SK-N-SH (cell line): ENCODE measurements around the gene ROR2. TPM values are rescaled to one million over a fixed set of nuclear protein-coding genes. Genes with fewer than 3 reads are reported as not detected.

Source experiments
- CTCF ChIA-PET: fragments of 300-600, 350-600 bp; formaldehyde crosslinking; extraction: SDS; loops from one replicate; lab custom pipeline; 2021; lab: Yijun Ruan, JAX
- POLR2A ChIA-PET: fragments of 350-600 bp; sonication (Branson Sonifier 250); formaldehyde crosslinking; extraction: SDS; loops from one replicate; lab custom pipeline; 2020; ENCODE audit warnings: antibody characterized with exemption, inconsistent platforms; lab: Yijun Ruan, JAX
- DNase-seq: peaks from one replicate; pipeline ENCODE4 v3.0.0; 2012
- H2AFZ ChIP-seq: fragments of 200-600 bp; sonication (generic); 2 replicates; pipeline ENCODE4 v1.8.1; 2016; ENCODE audit warnings: antibody characterized with exemption, mild to moderate bottlenecking, low read depth
- H3F3A ChIP-seq: fragments of 200-600 bp; sonication (generic); replicated peaks from 2 replicates; pipeline ENCODE3; 2016; ENCODE audit warnings: antibody characterized with exemption, mild to moderate bottlenecking; ENCODE audit not compliant: insufficient read depth
- H3K27ac ChIP-seq, 2 experiments: fragments of 200-500 bp in 1 of 2; fragments of 200-600 bp in 1 of 2; sonication (Bioruptor generic) in 1 of 2; sonication (generic), shearing (Covaris generic) in 1 of 2; 2 replicates each; pipeline versions ENCODE4 v1.5.1 to v1.6.1; 2014 to 2016; ENCODE audit warnings: low read depth in 2 of 2, inconsistent platforms in 1 of 2, low read length in 1 of 2, mild to moderate bottlenecking in 1 of 2, mixed read lengths in 1 of 2
- H3K27me3 ChIP-seq: fragments of 200-600 bp; sonication (generic), shearing (Covaris generic); 2 replicates; pipeline ENCODE4 v1.6.1; 2016; ENCODE audit warnings: mixed run types; ENCODE audit not compliant: insufficient read depth
- H3K36me3 ChIP-seq, 2 experiments: fragments of 200-500 bp in 1 of 2; fragments of 200-600 bp in 1 of 2; sonication (Bioruptor generic) in 1 of 2; sonication (generic) in 1 of 2; replicated peaks in 1 of 2; 2 replicates each; pipeline versions ENCODE3 to v1.5.1; 2014 to 2016; ENCODE audit warnings: low read length in 1 of 2, mild to moderate bottlenecking in 1 of 2; ENCODE audit not compliant: insufficient read depth in 2 of 2, control insufficient read depth in 1 of 2
- H3K4me1 ChIP-seq, 2 experiments: fragments of 200-500 bp in 1 of 2; fragments of 200-600 bp in 1 of 2; sonication (Bioruptor generic) in 1 of 2; sonication (generic), shearing (Covaris generic) in 1 of 2; 2 replicates each; pipeline versions ENCODE4 v1.5.1 to v1.6.1; 2014 to 2016; ENCODE audit warnings: low read depth in 1 of 2, low read length in 1 of 2, mixed run types in 1 of 2; ENCODE audit not compliant: insufficient read depth in 2 of 2, control insufficient read depth in 1 of 2
- H3K4me2 ChIP-seq: fragments of 200-600 bp; sonication (generic), shearing (Covaris generic); 2 replicates; pipeline ENCODE4 v1.6.1; 2017; ENCODE audit warnings: mixed run types
- H3K4me3 ChIP-seq, 2 experiments: fragments of 200-500 bp in 1 of 2; fragments of 200-600 bp in 1 of 2; sonication (Bioruptor generic) in 1 of 2; sonication (generic), shearing (Covaris generic) in 1 of 2; 2 replicates each; pipeline versions ENCODE4 v1.5.1 to v1.8.1; 2014 to 2016; ENCODE audit warnings: low read depth in 2 of 2, inconsistent platforms in 1 of 2, low read length in 1 of 2, mild to moderate bottlenecking in 1 of 2, mixed read lengths in 1 of 2, moderate library complexity in 1 of 2
- H3K79me2 ChIP-seq: fragments of 200-600 bp; sonication (generic); 2 replicates; pipeline ENCODE4 v1.8.1; 2017; ENCODE audit warnings: mild to moderate bottlenecking; ENCODE audit not compliant: insufficient read depth
- H3K9ac ChIP-seq: fragments of 200-600 bp; sonication (generic); 2 replicates; pipeline ENCODE4 v1.6.1; 2017; ENCODE audit warnings: mixed run types
- H3K9me2 ChIP-seq: fragments of 200-600 bp; sonication (generic); 2 replicates; pipeline ENCODE4 v1.6.1; 2017; ENCODE audit warnings: mixed run types
- H3K9me3 ChIP-seq: fragments of 200-600 bp; sonication (generic); 2 replicates; pipeline ENCODE4 v1.6.1; 2017; ENCODE audit warnings: mixed run types, mild to moderate bottlenecking, moderate library complexity
- H4K20me1 ChIP-seq: fragments of 200-600 bp; sonication (generic); 2 replicates; pipeline ENCODE4 v1.6.1; 2017; ENCODE audit warnings: mild to moderate bottlenecking, mixed run types; ENCODE audit not compliant: insufficient read depth
- CHD2 ChIP-seq: fragments of 150-350 bp; IDR thresholded peaks from 2 replicates; pipeline ENCODE4 v1.6.1; 2018; ENCODE audit warnings: low read length; ENCODE audit not compliant: partially characterized antibody
- EP300 ChIP-seq, 2 experiments: IDR thresholded peaks; 2 replicates each; pipeline versions ENCODE4 v1.4.0 to v1.6.1; 2012; ENCODE audit warnings: borderline replicate concordance in 1 of 2, low read depth in 1 of 2, low read length in 1 of 2
- EZH2phosphoT487 ChIP-seq: fragments of 200-600 bp; sonication (generic); IDR thresholded peaks from 2 replicates; pipeline ENCODE4 v1.6.1; 2017; ENCODE audit warnings: low read depth, mixed run types, mild to moderate bottlenecking, antibody characterized with exemption, moderate library complexity, borderline replicate concordance
- FOSL2 ChIP-seq: IDR thresholded peaks from 2 replicates; pipeline ENCODE4 v1.4.0; 2012; ENCODE audit warnings: low read depth, mild to moderate bottlenecking, moderate library complexity, borderline replicate concordance
- FOXJ3 ChIP-seq: sonication (generic); formaldehyde crosslinking; IDR thresholded peaks from 2 replicates; pipeline ENCODE4 v1.5.1; 2020; ENCODE audit warnings: mild to moderate bottlenecking, missing genetic modification reagents
- FOXM1 ChIP-seq: IDR thresholded peaks from 2 replicates; pipeline ENCODE4 v1.4.0; 2012; ENCODE audit warnings: low read depth, mild to moderate bottlenecking
- GATA2 ChIP-seq: sonication (generic); formaldehyde crosslinking; IDR thresholded peaks from 2 replicates; pipeline ENCODE4 v1.5.0; 2020; ENCODE audit warnings: mild to moderate bottlenecking, missing genetic modification reagents
- NFIC ChIP-seq: IDR thresholded peaks from 2 replicates; pipeline ENCODE4 v1.4.0; 2012; ENCODE audit warnings: borderline replicate concordance
- NRF1 ChIP-seq: IDR thresholded peaks from 2 replicates; pipeline ENCODE4 v1.6.1; 2012; ENCODE audit warnings: low read depth, mild to moderate bottlenecking, low read length
- POLR2AphosphoS5 ChIP-seq: IDR thresholded peaks from 2 replicates; pipeline ENCODE4 v1.6.1; 2012; ENCODE audit warnings: low read depth, low read length
- RFX5 ChIP-seq: IDR thresholded peaks from 2 replicates; pipeline ENCODE4 v1.6.1; 2012; ENCODE audit warnings: mild to moderate bottlenecking, improper control_type of control experiment, low read length
- SIN3A ChIP-seq: IDR thresholded peaks from 2 replicates; pipeline ENCODE4 v1.6.1; 2012; ENCODE audit warnings: low read depth, mild to moderate bottlenecking, low read length, moderate library complexity, borderline replicate concordance
- TCF12 ChIP-seq: IDR thresholded peaks from 2 replicates; pipeline ENCODE4 v1.4.0; 2012
- TEAD4 ChIP-seq: IDR thresholded peaks from 2 replicates; pipeline ENCODE4 v1.4.0; 2012; ENCODE audit warnings: mild to moderate bottlenecking, borderline replicate concordance; ENCODE audit not compliant: insufficient read depth
- YY1 ChIP-seq: IDR thresholded peaks from 2 replicates; pipeline ENCODE4 v1.4.0; 2012; ENCODE audit warnings: low read depth, mild to moderate bottlenecking
- WGBS: methylation state at CpG from one replicate; pipeline ENCODE4 v1.1.6; 2017; ENCODE audit warnings: low lambda C conversion rate; 5-methylcytosine and 5-hydroxymethylcytosine counted together
- polyA plus RNA-seq, 3 experiments: library from polyadenylated mRNA; depleted of rRNA; stranded (reverse); fragments of >200 nt; gene quantifications; 2 replicates each; pipeline ENCODE4 v1.2.3, GENCODE V29; 2012
- TF ChIP-seq, protein P1 (sequence below): IDR thresholded peaks from 2 replicates; pipeline ENCODE4 v1.4.0; 2012; ENCODE audit warnings: low read depth, borderline replicate concordance
- TF ChIP-seq, protein P2 (sequence below): IDR thresholded peaks from 2 replicates; pipeline ENCODE4 v1.4.0; 2012; ENCODE audit warnings: low read depth
- TF ChIP-seq, protein P3 (sequence below): IDR thresholded peaks from 2 replicates; pipeline ENCODE4; 2012

ROR2 gene
- polyA plus RNA-seq, 1 of the 3 experiments (the other 2 are of a cell fraction): 0.43 TPM

DNA sequence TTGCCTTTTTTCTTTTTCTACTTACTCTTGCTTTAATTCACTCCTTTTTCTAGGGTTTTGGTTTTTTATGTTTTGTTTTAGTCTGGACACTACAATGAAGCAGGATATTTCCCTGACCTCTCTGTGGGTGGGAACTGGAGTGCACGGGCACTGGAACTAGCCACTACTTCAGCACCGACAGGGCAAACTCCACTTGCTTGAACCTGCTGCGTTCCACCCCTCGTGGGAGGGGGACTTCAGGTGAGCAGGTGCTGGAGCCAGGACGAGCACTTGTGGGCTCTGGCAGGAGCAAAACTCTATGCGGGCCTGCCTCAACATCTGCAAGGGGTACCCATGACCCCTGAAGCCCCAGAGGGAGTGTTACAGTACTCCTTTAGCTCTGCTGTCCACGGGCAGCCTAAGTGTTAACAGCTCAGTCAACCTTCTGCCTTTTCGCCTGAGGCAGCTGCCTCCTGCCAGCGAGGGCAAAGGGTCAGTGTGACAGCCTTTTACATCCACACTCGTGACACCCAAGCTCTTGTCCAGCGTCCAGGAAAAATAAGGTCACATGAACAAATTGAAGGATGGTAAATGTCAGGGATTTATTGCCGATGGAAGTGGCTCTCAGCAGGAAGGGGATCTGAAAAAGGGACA lies 382.3 kb downstream of the ROR2 start:
- POLR2A ChIA-PET: no interaction called here
- Histone ChIP-seq H3K4me2 (no peak overlapping the region), H3K9me2 (no peaks in the 10 kb centered on the region), H3K79me2 (no peaks in the 10 kb centered on the region), H4K20me1 (no peaks in the 10 kb centered on the region), H2AFZ (no peak overlapping the region), H3K4me3 (no peak overlapping the region), H3K36me3 (no peaks in the 10 kb centered on the region), H3K9me3 (no peaks in the 10 kb centered on the region), H3K4me1 (no peaks in the 10 kb centered on the region), H3K27ac (no peak overlapping the region), H3K9ac (no peak overlapping the region), H3K27me3 (no peaks in the 10 kb centered on the region; the same call in 1 of the 2 replicates), H3F3A (no peaks in the 10 kb centered on the region)
- WGBS: 42% methylated on average over 12 of the region's 12 CpGs
- DNase-seq: no peak
- no peak for TF ChIP-seq GATA2
- no peak for TF ChIP-seq FOXM1
- TF ChIP-seq, protein P1, sequence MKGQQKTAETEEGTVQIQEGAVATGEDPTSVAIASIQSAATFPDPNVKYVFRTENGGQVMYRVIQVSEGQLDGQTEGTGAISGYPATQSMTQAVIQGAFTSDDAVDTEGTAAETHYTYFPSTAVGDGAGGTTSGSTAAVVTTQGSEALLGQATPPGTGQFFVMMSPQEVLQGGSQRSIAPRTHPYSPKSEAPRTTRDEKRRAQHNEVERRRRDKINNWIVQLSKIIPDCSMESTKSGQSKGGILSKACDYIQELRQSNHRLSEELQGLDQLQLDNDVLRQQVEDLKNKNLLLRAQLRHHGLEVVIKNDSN: no peak
- TF ChIP-seq EZH2phosphoT487: no peak
- TF ChIP-seq, protein P2, sequence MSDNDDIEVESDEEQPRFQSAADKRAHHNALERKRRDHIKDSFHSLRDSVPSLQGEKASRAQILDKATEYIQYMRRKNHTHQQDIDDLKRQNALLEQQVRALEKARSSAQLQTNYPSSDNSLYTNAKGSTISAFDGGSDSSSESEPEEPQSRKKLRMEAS: no peak
- TF ChIP-seq RFX5: no peak
- TF ChIP-seq SIN3A: no peak
- TF ChIP-seq NRF1: no peak
- TF ChIP-seq TEAD4: no peak
- no peak for TF ChIP-seq POLR2AphosphoS5
- no peak for TF ChIP-seq TCF12
- no peak for TF ChIP-seq CHD2
- TF ChIP-seq YY1: no peak
- no peak for TF ChIP-seq FOXJ3 (CRISPR knock-in tag)
- no peak for TF ChIP-seq EP300 (IDR thresholded peaks at IDR 0.05; ENCODE audit: borderline replicate concordance in 1 of 2, low read depth in 1 of 2, low read length in 1 of 2)
- no peak for TF ChIP-seq NFIC
- no peak for TF ChIP-seq FOSL2
- CTCF ChIA-PET: no interaction called here

DNA sequence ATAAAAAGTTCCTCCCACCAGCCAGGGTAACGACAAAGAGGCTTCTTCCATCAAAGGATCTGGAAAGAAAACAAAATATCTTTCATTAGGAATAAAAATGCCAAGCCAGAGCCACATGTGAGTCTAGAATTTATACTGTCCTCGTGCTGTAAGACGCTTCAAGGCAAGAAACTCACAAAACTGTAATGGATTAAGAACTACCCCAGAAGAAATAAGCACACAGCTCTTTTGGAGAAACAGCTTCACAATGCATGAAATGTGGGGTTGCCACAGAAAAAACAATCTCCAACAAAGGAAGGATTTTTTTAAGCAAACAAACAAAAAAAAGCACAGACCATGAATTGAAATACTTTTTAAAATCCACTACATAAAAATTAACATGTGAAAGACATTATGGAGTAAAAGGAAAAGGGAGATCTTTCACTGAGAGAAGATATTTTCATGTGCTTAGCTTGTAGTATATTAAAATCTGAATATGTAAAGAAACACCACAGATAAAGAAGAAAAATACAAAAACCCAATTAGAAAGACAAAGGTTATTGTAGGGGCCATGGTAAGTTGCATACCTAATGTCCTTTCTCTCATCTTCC lies 385.9 kb downstream of the ROR2 start:
- Histone ChIP-seq H3K79me2 (no peaks in the 10 kb centered on the region), H2AFZ (no peak overlapping the region)
- WGBS: 20% methylated on average over 3 of the region's 3 CpGs

More for the DNA sequence above, 385.9 kb downstream of the ROR2 start:
- Histone ChIP-seq H3K9me3 (no peaks in the 10 kb centered on the region), H3K36me3 (no peaks in the 10 kb centered on the region), H3K9me2 (no peaks in the 10 kb centered on the region), H3F3A (no peaks in the 10 kb centered on the region), H3K9ac (no peak overlapping the region), H3K4me1 (no peaks in the 10 kb centered on the region), H3K27me3 (no peaks in the 10 kb centered on the region; the same call in 1 of the 2 replicates), H3K4me3 (no peak overlapping the region), H3K4me2 (no peak overlapping the region), H3K27ac (no peak overlapping the region), H4K20me1 (no peaks in the 10 kb centered on the region)
- ChIA-PET CTCF (no interaction called here), POLR2A (no interaction called here)
- no peak for TF ChIP-seq FOXM1
- TF ChIP-seq, protein P3, sequence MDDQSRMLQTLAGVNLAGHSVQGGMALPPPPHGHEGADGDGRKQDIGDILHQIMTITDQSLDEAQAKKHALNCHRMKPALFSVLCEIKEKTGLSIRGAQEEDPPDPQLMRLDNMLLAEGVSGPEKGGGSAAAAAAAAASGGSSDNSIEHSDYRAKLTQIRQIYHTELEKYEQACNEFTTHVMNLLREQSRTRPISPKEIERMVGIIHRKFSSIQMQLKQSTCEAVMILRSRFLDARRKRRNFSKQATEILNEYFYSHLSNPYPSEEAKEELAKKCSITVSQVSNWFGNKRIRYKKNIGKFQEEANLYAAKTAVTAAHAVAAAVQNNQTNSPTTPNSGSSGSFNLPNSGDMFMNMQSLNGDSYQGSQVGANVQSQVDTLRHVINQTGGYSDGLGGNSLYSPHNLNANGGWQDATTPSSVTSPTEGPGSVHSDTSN: no peak
- no peak for TF ChIP-seq EP300 (IDR thresholded peaks at IDR 0.05; ENCODE audit: borderline replicate concordance in 1 of 2, low read depth in 1 of 2, low read length in 1 of 2)
- DNase-seq: no peak
